CD8-positive, alpha-beta memory T cell (primary cell): ENCODE results near the gene DNM3. TPM values are rescaled to one million over a fixed set of nuclear protein-coding genes. Genes with fewer than 3 reads are reported as not detected.

Experiments used
- CTCF ChIA-PET: fragments of 350-600 bp; sonication (Branson Sonifier 250); formaldehyde crosslinking; loops from one replicate; lab custom pipeline; 2021; ENCODE audit warnings: antibody characterized with exemption; lab: Charles Lee
- POLR2A ChIA-PET: fragments of 350-600 bp; sonication (Branson Sonifier 250); formaldehyde crosslinking; loops from one replicate; lab custom pipeline; 2021; ENCODE audit warnings: antibody characterized with exemption; lab: Charles Lee
- DNase-seq, 5 donors: peaks; one replicate each; pipeline versions ENCODE4 v3.0.0 to v3.0.0-alpha.2; 2020 to 2022; ENCODE audit warnings: mixed read lengths in 1 of 5
- H3K27ac ChIP-seq: one replicate; pipeline ENCODE4 v1.7.0; 2013; ENCODE audit warnings: low read depth, mild to moderate bottlenecking, low read length, moderate library complexity
- H3K27me3 ChIP-seq: 2 replicates; pipeline ENCODE4 v1.7.0; 2013; ENCODE audit warnings: low read length, mild to moderate bottlenecking; ENCODE audit not compliant: insufficient read depth, poor library complexity, severe bottlenecking
- H3K36me3 ChIP-seq: 2 replicates; pipeline ENCODE4 v1.7.0; 2013; ENCODE audit warnings: mild to moderate bottlenecking, low read length, moderate library complexity; ENCODE audit not compliant: insufficient read depth
- H3K4me1 ChIP-seq: 2 replicates; pipeline ENCODE4 v1.7.0; 2013; ENCODE audit warnings: mild to moderate bottlenecking, low read length, moderate library complexity; ENCODE audit not compliant: insufficient read depth
- H3K4me3 ChIP-seq: 2 replicates; pipeline ENCODE4 v1.7.0; 2013; ENCODE audit warnings: mild to moderate bottlenecking, low read length
- H3K9me3 ChIP-seq: 2 replicates; pipeline ENCODE4 v1.7.0; 2013; ENCODE audit warnings: mild to moderate bottlenecking, low read length
- H3K27ac Mint-ChIP-seq, 8 donors: one replicate each; pipeline ENCODE4 v1.8.0; 2020 to 2021; ENCODE audit warnings: mixed read lengths in 8 of 8, mild to moderate bottlenecking in 6 of 8, inconsistent platforms in 3 of 8, moderate library complexity in 3 of 8
- H3K27me3 Mint-ChIP-seq, 2 donors: one replicate each; pipeline ENCODE4 v1.8.0; 2020 to 2021; ENCODE audit warnings: mixed read lengths in 2 of 2, mild to moderate bottlenecking in 1 of 2, moderate library complexity in 1 of 2
- H3K36me3 Mint-ChIP-seq, 3 donors: one replicate each; pipeline ENCODE4 v1.8.0; 2020 to 2021; ENCODE audit warnings: mixed read lengths in 3 of 3, inconsistent platforms in 1 of 3, mild to moderate bottlenecking in 1 of 3
- H3K4me1 Mint-ChIP-seq, 3 donors: one replicate each; pipeline ENCODE4 v1.8.0; 2020 to 2021; ENCODE audit warnings: mixed read lengths in 3 of 3, inconsistent platforms in 1 of 3, mild to moderate bottlenecking in 1 of 3
- H3K4me3 Mint-ChIP-seq, 7 donors: one replicate each; pipeline ENCODE4 v1.8.0; 2020 to 2021; ENCODE audit warnings: mixed read lengths in 7 of 7, mild to moderate bottlenecking in 6 of 7, moderate library complexity in 4 of 7, inconsistent platforms in 2 of 7
- H3K9me3 Mint-ChIP-seq, 5 donors: one replicate each; pipeline ENCODE4 v1.8.0; 2020 to 2022; ENCODE audit warnings: mixed read lengths in 5 of 5, mild to moderate bottlenecking in 3 of 5, moderate library complexity in 2 of 5, inconsistent platforms in 1 of 5
- polyA plus RNA-seq: library from polyadenylated mRNA; unstranded; fragments of 300-500 nt; fragmentation: Illumina TruSeq; gene quantifications from one replicate; pipeline ENCODE4 v1.2.3, GENCODE V29; 2021
- total RNA-seq, 2 experiments: library from RNA; stranded (reverse); gene quantifications; one replicate each; pipeline ENCODE4 v1.2.3, GENCODE V29; 2021

DNM3 gene
- total and polyA plus RNA-seq, 3 experiments from 2014 or later = 0.29 to 0.64 (median 0.59) TPM

GRCh38 chr1:171969226-171969625, 127.9 kb downstream of the DNM3 start:
- peaks cover 0 to 10% of the 10 kb centered on the region in 2 donors for H3K27me3 Mint-ChIP-seq
- POLR2A ChIA-PET = no interaction called here
- Histone ChIP-seq H3K27me3 (no peaks in the 10 kb centered on the region), H3K36me3 (no peaks in the 10 kb centered on the region), H3K4me1 (no peaks in the 10 kb centered on the region), H3K9me3 (no peaks in the 10 kb centered on the region), H3K4me3 (no peak overlapping the region), H3K27ac (no peak overlapping the region)
- H3K9me3 Mint-ChIP-seq = no peaks in the 10 kb centered on the region
- CTCF ChIA-PET = no interaction called here
- H3K4me3 Mint-ChIP-seq = no peak overlapping the region
- no peaks in the 10 kb centered on the region for H3K4me1 Mint-ChIP-seq
- DNase-seq = no peak
- peaks cover 0 to 1% (median 0%) of the 10 kb centered on the region in 3 donors for H3K36me3 Mint-ChIP-seq
- H3K27ac Mint-ChIP-seq = no peak overlapping the region

GRCh38 chr1:171969813-171970212, 128.5 kb downstream of the DNM3 start:
- CTCF ChIA-PET = no interaction called here
- Mint-ChIP-seq H3K27me3 (peaks cover 0 to 10% of the 10 kb centered on the region in 2 donors), H3K9me3 (peaks cover 0 to 1% (median 0%) of the 10 kb centered on the region in 5 donors)

GRCh38 chr1:171972846-171973245, 131.5 kb downstream of the DNM3 start:
- Histone ChIP-seq H3K9me3 (no peaks in the 10 kb centered on the region), H3K4me3 (no peak overlapping the region), H3K36me3 (no peaks in the 10 kb centered on the region), H3K27me3 (no peaks in the 10 kb centered on the region), H3K4me1 (no peaks in the 10 kb centered on the region), H3K27ac (no peak overlapping the region)
- Mint-ChIP-seq H3K36me3 (peaks cover 0 to 3% (median 0%) of the 10 kb centered on the region in 3 donors), H3K9me3 (peaks cover 0 to 1% (median 0%) of the 10 kb centered on the region in 5 donors), H3K27ac (no peak overlapping the region), H3K4me1 (no peaks in the 10 kb centered on the region), H3K27me3 (peaks cover 3 to 18% of the 10 kb centered on the region in 2 donors), H3K4me3 (no peak overlapping the region)
- POLR2A ChIA-PET = no interaction called here
- DNase-seq = no peak
- CTCF ChIA-PET = no interaction called here

More at GRCh38 chr1:171969813-171970212, 128.5 kb downstream of the DNM3 start:
- POLR2A ChIA-PET = no interaction called here
- Mint-ChIP-seq H3K4me3 (no peak overlapping the region), H3K27ac (no peak overlapping the region), H3K4me1 (no peaks in the 10 kb centered on the region), H3K36me3 (peaks cover 0 to 1% (median 0%) of the 10 kb centered on the region in 3 donors)
- Histone ChIP-seq H3K9me3 (no peaks in the 10 kb centered on the region), H3K4me1 (no peaks in the 10 kb centered on the region), H3K27me3 (no peaks in the 10 kb centered on the region), H3K4me3 (no peak overlapping the region), H3K27ac (no peak overlapping the region), H3K36me3 (no peaks in the 10 kb centered on the region)
- DNase-seq = no peak

GRCh38 chr1:171973421-171973820, 132.1 kb downstream of the DNM3 start:
- Histone ChIP-seq H3K4me3 (no peak overlapping the region), H3K27me3 (no peaks in the 10 kb centered on the region), H3K36me3 (no peaks in the 10 kb centered on the region), H3K27ac (no peak overlapping the region), H3K9me3 (no peaks in the 10 kb centered on the region), H3K4me1 (no peaks in the 10 kb centered on the region)
- no peak for DNase-seq
- no peaks in the 10 kb centered on the region for H3K4me1 Mint-ChIP-seq
- POLR2A ChIA-PET = no interaction called here
- peaks cover 0 to 3% (median 0%) of the 10 kb centered on the region in 3 donors for H3K36me3 Mint-ChIP-seq
- H3K27ac Mint-ChIP-seq = no peak overlapping the region
- CTCF ChIA-PET = no interaction called here
- peaks cover 3 to 18% of the 10 kb centered on the region in 2 donors for H3K27me3 Mint-ChIP-seq
- no peak overlapping the region for H3K4me3 Mint-ChIP-seq
- H3K9me3 Mint-ChIP-seq = peaks cover 0 to 1% (median 0%) of the 10 kb centered on the region in 5 donors

GRCh38 chr1:171981303-171981702, 140.0 kb downstream of the DNM3 start:
- Mint-ChIP-seq H3K4me3 (no peak overlapping the region), H3K36me3 (no peaks in the 10 kb centered on the region), H3K4me1 (peaks cover 0 to 2% (median 0%) of the 10 kb centered on the region in 3 donors), H3K27me3 (peaks cover 1 to 12% of the 10 kb centered on the region in 2 donors), H3K9me3 (no peaks in the 10 kb centered on the region), H3K27ac (no peak overlapping the region)
- Histone ChIP-seq H3K36me3 (no peaks in the 10 kb centered on the region), H3K4me1 (no peaks in the 10 kb centered on the region), H3K4me3 (no peak overlapping the region), H3K27ac (no peak overlapping the region), H3K27me3 (no peaks in the 10 kb centered on the region), H3K9me3 (no peaks in the 10 kb centered on the region)
- ChIA-PET CTCF (interaction anchor here (1.4 to 7.4 kb wide), 2 partner anchors 181 to 496 kb away, joined by 3 to 60 read pairs; partner anchors contain the start of gene PRRC2C), POLR2A (no interaction called here)
- DNase-seq = no peak

- CTCF ChIA-PET = interaction anchor here (1.1 to 7.4 kb wide), 4 partner anchors 173 to 339 kb away, joined by 3 to 60 read pairs (median 13); no protein-coding TSS in a partner anchor
- H3K4me3 Mint-ChIP-seq = no peak overlapping the region
- no peaks in the 10 kb centered on the region for H3K27me3 ChIP-seq
- peaks cover 1 to 11% of the 10 kb centered on the region in 2 donors for H3K27me3 Mint-ChIP-seq
- H3K27ac Mint-ChIP-seq = no peak overlapping the region
- peaks cover 0 to 2% (median 0%) of the 10 kb centered on the region in 3 donors for H3K4me1 Mint-ChIP-seq
- H3K4me3 ChIP-seq = no peak overlapping the region
- no peaks in the 10 kb centered on the region for H3K9me3 ChIP-seq
- H3K36me3 Mint-ChIP-seq = no peaks in the 10 kb centered on the region
- POLR2A ChIA-PET = no interaction called here
- no peaks in the 10 kb centered on the region for H3K36me3 ChIP-seq
- no peak for DNase-seq
- H3K9me3 Mint-ChIP-seq = no peaks in the 10 kb centered on the region
- H3K27ac ChIP-seq = no peak overlapping the region
- H3K4me1 ChIP-seq = no peaks in the 10 kb centered on the region
These were observed 142.3 kb downstream of the DNM3 start for GRCh38 chr1:171983584-171983983.

GRCh38 chr1:171984262-171984661, 143.0 kb downstream of the DNM3 start:
- no peaks in the 10 kb centered on the region for H3K9me3 ChIP-seq
- peaks cover 1 to 11% of the 10 kb centered on the region in 2 donors for H3K27me3 Mint-ChIP-seq
- H3K27ac ChIP-seq = no peak overlapping the region
- no peaks in the 10 kb centered on the region for H3K27me3 ChIP-seq
- H3K4me1 Mint-ChIP-seq = peaks cover 0 to 2% (median 0%) of the 10 kb centered on the region in 3 donors
- H3K27ac Mint-ChIP-seq = peak overlapping the region in 1 of 8 donors; percentile 67
- no peaks in the 10 kb centered on the region for H3K9me3 Mint-ChIP-seq
- POLR2A ChIA-PET = no interaction called here
- H3K4me1 ChIP-seq = no peaks in the 10 kb centered on the region
- CTCF ChIA-PET = interaction anchor here (1.1 to 7.4 kb wide), 6 partner anchors 18 to 340 kb away, joined by 3 to 60 read pairs (median 6); no protein-coding TSS in a partner anchor
- H3K4me3 ChIP-seq = no peak overlapping the region
- no peaks in the 10 kb centered on the region for H3K36me3 ChIP-seq
- no peak for DNase-seq
- H3K36me3 Mint-ChIP-seq = no peaks in the 10 kb centered on the region
- no peak overlapping the region for H3K4me3 Mint-ChIP-seq

- peak in 2 of 5 donors; percentile 32 to 33 for DNase-seq
These were observed 143.7 kb downstream of the DNM3 start for GRCh38 chr1:171984850-171985485.

More at GRCh38 chr1:171984850-171985485, 143.7 kb downstream of the DNM3 start:
- Mint-ChIP-seq H3K27ac (no peak overlapping the region), H3K4me1 (peaks cover 0 to 2% (median 0%) of the 10 kb centered on the region in 3 donors), H3K36me3 (no peaks in the 10 kb centered on the region), H3K4me3 (no peak overlapping the region), H3K9me3 (no peaks in the 10 kb centered on the region), H3K27me3 (peaks cover 1 to 11% of the 10 kb centered on the region in 2 donors)
- POLR2A ChIA-PET = no interaction called here
- H3K9me3 ChIP-seq = no peaks in the 10 kb centered on the region
- H3K36me3 ChIP-seq = no peaks in the 10 kb centered on the region
- no peaks in the 10 kb centered on the region for H3K27me3 ChIP-seq
- no peak overlapping the region for H3K4me3 ChIP-seq
- H3K27ac ChIP-seq = no peak overlapping the region
- CTCF ChIA-PET = interaction anchor here (1.2 to 7.4 kb wide), 7 partner anchors 10 to 340 kb away, joined by 3 to 60 read pairs (median 5); no protein-coding TSS in a partner anchor
- H3K4me1 ChIP-seq = no peaks in the 10 kb centered on the region
